SH-SY5Y (cell line): ENCODE results near the gene GSDME.

Experiments
- GATA2 ChIP-seq: IDR thresholded peaks from 2 replicates; pipeline ENCODE4 v1.6.1; 2011; ENCODE audit warnings: mild to moderate bottlenecking, low read depth, low read length
- GATA3 ChIP-seq: IDR thresholded peaks from 2 replicates; pipeline ENCODE4 v1.6.1; 2011; ENCODE audit warnings: low read depth, mild to moderate bottlenecking, low read length, moderate library complexity

GSDME gene

DNA sequence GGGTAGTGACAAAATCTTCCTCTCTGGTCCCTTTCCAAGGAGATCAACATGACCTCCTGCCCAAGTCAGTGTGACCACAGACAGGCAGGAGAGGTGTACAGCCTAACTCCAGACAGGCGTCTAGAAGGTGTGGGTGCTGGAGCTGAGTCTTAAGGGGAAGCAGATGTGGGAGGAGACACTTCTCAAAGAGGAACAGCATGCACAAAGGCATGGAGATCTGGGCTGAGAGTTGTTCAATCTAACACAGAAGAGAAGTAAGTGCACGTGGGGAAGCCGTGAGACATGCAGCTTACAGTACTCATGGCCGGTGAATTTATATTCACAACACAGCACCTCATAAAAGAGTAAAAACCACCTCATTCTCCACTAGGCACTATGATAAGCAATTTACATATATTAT is 23.8 kb upstream of the GSDME start:
- TF ChIP-seq GATA3, result no peak
- no peak for TF ChIP-seq GATA2

DNA sequence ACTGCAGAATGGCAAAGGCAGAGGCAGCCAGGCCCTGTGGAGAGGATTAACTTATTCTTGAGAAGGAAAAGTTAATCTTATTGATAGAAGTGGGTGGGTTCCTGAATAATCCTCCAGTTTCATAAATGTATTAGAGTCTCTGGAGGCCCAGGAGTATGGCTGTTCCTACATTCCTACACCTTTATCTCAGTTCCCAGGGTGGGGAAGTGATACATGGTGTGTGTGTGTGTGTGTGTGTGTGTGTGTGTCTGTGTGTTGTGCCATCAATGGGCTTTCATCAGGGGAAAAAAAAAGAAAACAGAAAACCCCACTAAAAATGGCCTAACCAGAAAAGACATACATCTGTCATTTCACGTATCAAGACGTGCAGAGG is 22.0 kb upstream of the GSDME start:
- no peak for TF ChIP-seq GATA3
- TF ChIP-seq GATA2, result no peak

DNA sequence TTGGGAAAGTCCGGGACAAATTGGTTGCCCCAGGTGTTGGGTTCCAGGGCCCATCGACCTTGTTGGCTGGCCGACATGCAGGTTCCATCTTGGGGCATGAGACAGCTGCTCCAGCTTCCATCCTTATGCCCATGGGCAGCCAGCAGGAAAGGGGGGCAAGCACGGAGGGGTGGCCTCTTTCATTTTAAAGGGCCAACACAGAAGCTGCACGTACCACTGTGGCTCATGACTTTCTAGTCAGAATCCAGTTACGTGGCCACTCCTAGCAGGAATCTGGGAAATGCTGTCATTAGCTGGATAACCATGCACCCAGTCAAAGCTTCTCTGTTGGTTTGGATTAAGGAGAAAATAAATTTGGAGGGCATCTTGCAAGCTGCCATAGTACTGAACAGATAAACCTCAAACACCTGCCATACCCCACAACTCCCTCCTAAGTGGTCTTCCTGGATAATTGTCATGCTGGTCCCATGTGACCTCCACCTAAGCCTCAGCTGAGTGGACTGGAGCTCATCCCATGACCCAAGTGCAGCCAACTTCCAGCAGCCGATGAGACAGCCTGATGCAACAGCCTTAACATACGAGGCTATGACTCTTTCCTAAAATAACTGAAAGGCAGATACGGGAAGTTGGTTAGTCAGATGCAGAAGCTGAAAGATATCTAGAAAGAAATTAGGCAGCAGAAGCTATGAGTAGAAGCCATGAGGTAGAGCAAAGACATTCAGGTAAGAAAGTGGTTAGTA is 21.4 kb upstream of the GSDME start:
- TF ChIP-seq GATA2, result no peak
- TF ChIP-seq GATA3, result no peak

DNA sequence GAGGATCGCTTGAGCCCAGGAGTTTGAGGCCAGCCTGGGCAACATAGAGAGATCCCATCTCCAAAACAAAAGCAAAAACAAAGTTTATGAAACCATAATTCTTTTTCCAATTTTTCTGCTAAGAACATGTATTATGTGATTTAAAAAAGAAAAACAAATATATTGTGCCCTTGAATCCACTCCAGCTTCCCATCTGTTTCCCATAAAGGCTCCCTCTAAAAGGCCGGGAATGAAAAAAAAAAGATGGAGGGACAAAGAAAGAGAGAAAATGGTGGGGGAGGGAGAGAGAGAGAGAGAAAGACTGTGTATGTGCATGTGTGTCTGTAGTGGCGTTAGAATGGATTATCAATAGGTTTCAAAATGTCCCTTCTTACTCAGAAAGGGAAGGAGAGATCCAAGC is 20.5 kb upstream of the GSDME start:
- TF ChIP-seq GATA3, result no peak
- no peak for TF ChIP-seq GATA2

DNA sequence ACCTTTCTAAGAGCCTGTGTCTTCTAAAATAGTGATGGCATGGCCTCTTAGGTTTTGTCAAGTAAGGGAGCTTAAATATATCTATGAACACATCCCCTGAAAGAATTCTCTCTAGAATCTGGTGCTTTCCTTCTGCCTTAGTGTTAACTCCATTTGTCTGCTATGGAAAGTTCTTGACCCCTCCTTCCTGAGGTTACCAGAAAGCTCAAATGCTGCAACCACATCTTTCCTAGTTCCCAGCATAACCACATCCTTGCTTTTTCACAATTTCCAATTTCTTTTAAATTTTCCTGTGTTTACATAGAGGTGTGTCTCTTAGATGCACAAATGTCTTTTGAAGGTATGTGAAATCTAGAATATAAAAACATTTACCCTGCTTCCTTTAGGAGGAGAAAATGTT is 16.4 kb upstream of the GSDME start:
- TF ChIP-seq GATA2 (no peak), GATA3 (no peak)

DNA sequence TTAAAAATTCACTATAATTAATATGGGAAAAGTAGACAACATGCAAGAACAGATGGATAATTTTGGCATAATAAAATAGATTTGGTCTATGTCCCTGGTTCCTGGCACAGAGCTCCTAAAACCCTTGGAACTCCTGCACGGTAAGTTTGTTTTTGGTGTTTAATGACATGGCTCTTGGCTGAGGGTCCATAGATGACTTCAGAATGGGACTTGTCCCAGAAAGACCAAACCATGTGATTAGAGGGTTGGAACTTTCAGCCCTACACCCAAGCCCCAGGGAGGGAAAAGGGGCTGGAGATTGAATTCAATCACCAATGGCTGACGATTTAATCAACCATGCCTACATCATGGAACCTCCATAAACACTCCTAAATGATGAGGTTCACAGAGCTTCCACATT is 12.6 kb upstream of the GSDME start:
- TF ChIP-seq GATA2, result no peak
- no peak for TF ChIP-seq GATA3

DNA sequence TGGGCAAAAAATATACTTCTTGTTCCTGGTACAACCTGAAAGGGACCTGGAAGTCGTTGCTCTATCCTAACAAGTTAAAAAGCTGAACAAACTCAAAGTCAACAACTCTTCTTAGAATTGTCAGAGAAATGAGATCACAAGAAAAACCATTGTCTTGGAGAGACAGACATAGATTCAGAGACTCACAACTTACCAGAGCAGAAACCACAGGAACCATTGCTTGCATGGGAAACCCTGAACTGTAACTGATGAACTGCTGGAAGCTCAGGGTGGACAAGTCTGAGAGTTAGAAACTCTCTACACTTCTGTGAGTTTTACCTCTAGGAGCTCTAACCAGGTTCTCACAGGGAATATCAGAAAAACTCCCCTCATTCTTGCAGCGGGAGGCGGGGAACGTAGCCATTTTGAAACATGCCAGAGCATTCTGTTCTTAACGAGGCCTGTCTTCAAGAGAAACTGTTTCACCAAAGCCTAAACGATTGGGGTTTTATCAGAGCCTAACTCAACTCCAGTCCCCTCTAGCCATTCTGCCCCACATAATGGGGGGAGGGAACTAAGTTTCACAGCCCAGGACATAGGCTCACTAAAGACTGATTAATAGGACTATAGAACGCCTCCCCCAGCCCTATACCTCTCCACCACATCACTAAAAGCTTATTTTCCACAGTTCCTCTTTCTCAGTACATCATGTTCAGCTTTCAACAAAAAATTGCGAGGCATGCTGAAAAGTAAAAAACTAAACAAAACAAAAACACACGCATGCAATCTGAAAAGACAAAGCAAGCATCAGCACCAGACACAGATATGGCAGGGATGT is 12.0 kb upstream of the GSDME start:
- TF ChIP-seq GATA2 (no peak), GATA3 (no peak)

DNA sequence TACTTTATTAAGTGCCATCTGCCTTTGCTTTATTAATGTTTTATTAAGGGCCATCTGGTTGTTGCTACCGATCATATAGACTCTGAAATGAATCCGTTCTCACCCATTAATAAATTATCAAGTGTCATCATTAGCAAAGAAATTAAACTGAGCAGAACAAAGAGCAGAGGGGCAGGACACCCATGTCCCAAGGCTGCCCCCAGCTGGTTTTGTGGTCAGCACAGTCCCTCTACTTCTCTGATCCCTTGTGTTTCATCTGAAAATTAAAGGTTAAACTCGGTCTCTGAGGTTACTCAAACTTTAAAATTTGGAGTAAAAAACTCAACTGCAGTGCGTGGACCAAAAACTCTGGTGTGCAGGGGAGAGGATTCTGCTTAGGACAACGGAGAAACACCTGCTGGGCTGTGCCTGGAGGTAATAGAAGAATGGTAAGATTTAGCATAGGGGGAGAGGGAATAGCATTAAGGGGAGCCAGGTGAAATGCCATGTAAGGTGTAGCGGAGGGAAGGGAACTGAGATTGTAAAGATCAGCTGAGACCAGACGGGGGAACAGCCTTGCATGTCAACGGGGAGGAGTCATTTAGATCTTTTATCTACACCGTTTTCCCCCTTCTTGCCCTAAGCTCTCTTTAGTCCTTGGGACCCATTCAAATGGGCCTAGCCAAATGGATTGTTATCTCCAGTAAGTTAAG is 10.8 kb upstream of the GSDME start:
- TF ChIP-seq GATA2 (no peak), GATA3 (no peak)

DNA sequence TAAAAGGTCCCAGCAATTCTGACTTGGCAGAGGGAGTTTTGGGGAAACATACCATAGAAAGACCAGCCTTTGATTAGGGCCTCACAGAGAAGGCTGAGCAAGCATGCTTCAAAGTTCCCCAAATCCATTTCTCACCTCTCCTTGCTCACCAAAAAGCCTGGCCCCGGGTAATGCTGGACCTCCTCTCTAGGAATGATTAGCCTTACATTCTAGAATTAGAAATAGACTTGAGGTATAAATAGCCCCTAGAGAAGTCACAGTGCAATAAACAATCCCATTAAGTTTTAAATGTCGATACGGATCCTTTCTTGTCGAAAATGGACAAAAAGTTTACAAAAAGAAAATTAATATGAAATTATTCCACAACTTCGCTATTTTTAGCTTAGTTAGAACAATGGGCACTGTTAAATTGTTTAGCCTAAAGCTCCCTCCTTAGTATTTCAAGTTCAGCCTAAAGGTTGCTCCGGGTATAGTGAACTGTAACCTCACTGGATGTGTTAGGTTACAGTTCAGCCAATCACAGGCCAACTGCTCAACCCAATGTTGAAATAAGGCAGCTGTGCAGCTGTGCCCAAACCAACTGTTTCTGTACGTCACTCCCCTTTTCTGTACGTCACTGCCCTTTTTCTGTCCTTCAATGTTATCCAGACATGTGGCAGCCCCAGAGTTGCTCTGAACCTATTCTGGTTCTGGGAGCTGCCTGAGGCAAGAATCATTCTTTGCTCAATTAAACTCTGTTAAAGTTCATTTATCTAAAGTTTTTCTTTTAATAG is 7.9 kb upstream of the GSDME start:
- TF ChIP-seq GATA3 (no peak), GATA2 (no peak)

DNA sequence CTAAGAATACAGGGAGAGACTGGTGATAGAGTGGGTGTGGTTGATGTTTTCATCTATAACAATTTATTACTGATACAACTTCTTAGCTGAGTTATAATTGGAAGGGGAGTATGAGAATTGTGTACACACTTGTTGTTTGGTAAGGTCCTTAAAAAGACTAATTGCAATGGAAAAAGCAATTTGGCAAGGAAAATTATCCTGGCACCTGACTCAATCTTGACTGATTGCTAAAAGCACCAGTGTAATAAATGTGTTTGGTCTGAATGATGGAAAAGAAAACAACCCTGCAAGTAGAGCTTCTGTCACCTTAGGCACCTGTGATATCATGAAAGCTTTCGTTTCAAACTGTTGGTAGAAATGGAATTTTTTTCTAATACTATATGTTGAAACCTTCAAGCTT is 6.7 kb upstream of the GSDME start:
- TF ChIP-seq GATA2, result no peak
- TF ChIP-seq GATA3, result no peak

DNA sequence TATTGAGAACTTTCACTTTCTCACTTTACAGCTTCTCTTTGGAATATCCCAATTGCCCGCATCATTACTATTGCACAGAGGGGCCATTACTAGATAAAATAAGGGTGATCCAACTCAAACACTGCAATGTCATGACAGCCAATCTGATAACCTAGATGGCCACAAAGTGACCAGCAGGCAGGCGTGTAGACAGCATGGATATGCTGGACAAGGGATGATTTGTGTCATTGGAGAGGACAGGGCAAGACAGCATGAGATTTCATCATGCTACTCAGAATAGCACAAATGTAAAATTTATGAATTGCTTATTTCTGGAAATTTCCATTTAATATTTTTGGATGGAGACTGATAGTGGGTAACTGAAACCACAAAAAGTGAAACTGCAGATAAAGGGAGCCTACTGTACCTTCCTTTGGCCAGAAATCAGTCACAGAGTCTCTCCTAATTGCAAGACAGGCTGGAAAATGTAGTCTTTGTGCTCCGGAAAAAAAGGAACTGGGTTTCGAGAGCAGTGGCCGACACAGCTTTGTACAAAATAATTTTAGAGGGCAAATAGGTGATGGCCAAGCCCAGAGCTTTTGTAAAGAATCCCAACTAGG is 6.1 kb upstream of the GSDME start:
- TF ChIP-seq GATA2 (no peak), GATA3 (no peak)

DNA sequence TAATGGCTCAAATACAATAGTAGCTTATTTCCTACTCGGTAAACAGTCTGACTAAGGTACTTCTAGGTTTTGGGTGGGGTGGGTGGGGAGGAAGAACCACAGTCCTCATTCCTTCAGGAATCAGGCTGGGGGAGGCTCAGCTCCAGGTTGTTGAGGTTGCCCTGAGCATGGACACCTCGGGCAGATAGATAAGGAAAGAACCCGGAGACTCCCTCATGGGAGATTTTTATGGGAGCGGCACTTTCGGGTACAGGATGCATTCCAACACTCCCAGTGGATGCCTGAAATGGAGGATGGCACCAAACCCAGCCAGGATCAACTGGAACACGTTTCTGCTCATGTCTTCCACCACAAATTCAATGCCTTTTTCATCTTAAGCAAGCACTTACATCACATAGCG is 5.5 kb upstream of the GSDME start:
- no peak for TF ChIP-seq GATA3
- TF ChIP-seq GATA2, result no peak

DNA sequence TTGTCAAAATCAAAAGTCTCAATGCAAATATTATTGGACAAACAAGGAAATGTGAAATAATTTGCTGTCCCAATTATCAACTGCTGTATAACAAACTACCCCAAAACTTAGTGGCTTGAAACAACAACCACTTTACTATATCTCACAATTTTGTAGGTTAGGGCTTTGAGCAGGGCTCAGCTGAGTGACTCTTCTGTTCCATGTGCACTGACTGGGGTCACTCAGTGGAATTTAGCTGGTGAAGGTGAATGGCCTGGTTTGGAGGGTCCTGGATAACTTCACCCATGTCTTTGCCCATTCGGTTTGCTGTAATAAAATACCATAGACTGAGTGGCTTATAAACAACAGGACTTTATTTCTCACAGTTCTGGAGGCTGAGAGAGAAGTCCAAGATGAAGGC is 3.7 kb upstream of the GSDME start:
- TF ChIP-seq GATA2 (no peak), GATA3 (no peak)

DNA sequence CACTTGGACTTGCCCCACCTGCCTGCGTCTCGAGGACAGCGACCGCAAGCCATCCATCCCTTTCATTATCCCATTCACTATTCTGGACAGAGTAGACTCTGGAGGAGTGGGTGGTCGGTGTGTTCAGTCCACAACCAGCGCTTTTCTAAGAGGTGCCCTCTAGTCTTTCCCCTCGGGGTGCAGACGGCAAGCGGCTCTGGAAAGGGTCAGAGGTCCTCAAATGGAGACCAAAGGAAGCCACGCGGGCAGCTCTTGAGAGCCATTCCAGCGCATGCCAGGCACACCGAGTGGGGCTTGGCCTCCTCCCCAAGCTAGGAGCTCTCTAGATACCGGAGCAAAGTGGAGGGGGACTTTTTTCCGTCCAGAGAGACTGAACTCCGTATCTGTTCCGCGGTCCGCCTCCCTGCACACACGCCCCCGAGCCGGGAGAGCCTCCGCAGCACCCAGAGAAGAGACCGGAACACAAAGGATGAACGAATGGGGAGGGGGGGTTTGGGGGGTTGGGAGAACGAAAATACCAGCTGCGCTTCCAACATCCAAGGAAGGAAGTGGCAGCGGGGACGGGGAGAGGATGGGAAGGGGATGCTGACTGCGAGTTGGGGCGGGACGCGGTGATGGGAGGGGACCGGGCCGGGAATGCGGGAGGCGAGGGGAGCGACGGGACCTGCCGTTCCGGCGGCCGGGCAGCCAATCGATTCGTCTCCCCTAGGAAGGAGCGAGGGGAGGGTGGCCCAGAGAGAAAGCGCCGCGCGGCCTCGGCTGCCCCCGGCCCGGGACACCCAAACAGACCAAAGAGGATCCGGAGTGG is 515 bp downstream of the GSDME start:
- TF ChIP-seq GATA3 (no peak), GATA2 (no peak)
